ENCODE data around the gene VWA1.
A peak's percentile ranks its signal among the peaks of the same experiment; 100 is the strongest.

DNA sequence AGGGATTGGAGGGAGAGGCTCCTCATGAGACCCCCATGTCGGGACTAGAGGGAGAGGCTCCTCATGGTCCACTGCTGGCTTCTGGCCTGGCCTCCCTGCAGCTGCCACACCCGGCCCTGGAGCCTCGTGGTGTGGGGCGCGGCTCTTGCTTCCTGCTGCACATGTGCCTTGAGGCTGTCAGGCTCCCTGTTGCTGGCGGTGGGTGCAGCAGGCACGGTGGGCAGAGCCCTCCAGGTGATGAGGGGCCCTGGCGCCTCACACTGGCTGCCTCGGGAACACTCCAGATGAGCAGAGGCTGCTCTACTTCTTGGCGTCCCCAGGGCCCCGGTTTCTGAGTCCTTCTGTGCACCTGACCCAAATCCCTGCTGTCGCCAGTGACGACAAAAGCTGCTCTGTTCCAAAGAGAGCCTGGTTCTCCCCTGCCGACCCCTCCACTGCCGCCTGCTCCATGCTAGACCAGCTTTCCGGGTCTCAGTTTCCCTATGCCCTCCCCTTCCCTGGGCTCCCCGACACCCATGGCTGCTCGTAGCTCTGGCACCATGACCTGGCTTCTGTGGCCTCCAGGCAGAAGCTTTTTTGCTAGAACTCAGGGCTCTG lies 26.3 kb downstream of the VWA1 start:
- TF ChIP-seq, protein P1, sequence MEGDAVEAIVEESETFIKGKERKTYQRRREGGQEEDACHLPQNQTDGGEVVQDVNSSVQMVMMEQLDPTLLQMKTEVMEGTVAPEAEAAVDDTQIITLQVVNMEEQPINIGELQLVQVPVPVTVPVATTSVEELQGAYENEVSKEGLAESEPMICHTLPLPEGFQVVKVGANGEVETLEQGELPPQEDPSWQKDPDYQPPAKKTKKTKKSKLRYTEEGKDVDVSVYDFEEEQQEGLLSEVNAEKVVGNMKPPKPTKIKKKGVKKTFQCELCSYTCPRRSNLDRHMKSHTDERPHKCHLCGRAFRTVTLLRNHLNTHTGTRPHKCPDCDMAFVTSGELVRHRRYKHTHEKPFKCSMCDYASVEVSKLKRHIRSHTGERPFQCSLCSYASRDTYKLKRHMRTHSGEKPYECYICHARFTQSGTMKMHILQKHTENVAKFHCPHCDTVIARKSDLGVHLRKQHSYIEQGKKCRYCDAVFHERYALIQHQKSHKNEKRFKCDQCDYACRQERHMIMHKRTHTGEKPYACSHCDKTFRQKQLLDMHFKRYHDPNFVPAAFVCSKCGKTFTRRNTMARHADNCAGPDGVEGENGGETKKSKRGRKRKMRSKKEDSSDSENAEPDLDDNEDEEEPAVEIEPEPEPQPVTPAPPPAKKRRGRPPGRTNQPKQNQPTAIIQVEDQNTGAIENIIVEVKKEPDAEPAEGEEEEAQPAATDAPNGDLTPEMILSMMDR (conservative IDR thresholded peaks at IDR 0.05; ENCODE audit: low read length) = 0 out of 2 replicates have a peak, but pooled peaks have one; percentile 16
- no peak for TF ChIP-seq EZH2phosphoT487 (IDR thresholded peaks at IDR 0.05; ENCODE audit: borderline replicate concordance, low read depth, low read length)

All from OCI-LY7 (cell line).